ENCODE results near the gene SCAMP5.

The SCAMP5 gene

GRCh38 chr15:75049392-75049791 lies 54.0 kb downstream of the SCAMP5 start:
- WGBS: over 99% methylated on average over 11 of the region's 11 CpGs

GRCh38 chr15:75050283-75050682 lies 54.9 kb downstream of the SCAMP5 start:
- H2BK12ac ChIP-seq (ENCODE audit: low read length in 2 of 2): no peak overlapping the region
- H3K4me1 ChIP-seq (ENCODE audit: control insufficient read depth, insufficient read depth, low read depth, low read length): peaks cover 17% of the 10 kb centered on the region
- no peak overlapping the region for H2BK5ac ChIP-seq (ENCODE audit: low read depth, low read length, poor library complexity, severe bottlenecking)
- no peak overlapping the region for H4K91ac ChIP-seq (ENCODE audit: low read length)
- no peak overlapping the region for H4K8ac ChIP-seq (ENCODE audit: low read length)
- H3K4ac ChIP-seq (ENCODE audit: low read depth in 1 of 2, low read length in 2 of 2): no peak overlapping the region
- no peak overlapping the region for H2AFZ ChIP-seq (ENCODE audit: low read depth, low read length)
- no peak overlapping the region for H3K23ac ChIP-seq (ENCODE audit: low read length in 2 of 2)
- no peak overlapping the region for H2BK120ac ChIP-seq (ENCODE audit: low read depth, low read length)
- peaks cover 13 to 25% of the 10 kb centered on the region in 2 experiments for H3K36me3 ChIP-seq (ENCODE audit: control insufficient read depth in 1 of 2, insufficient read depth in 2 of 2, low read depth in 1 of 2, low read length in 2 of 2)
- H3K27me3 ChIP-seq (ENCODE audit: control insufficient read depth in 1 of 2, insufficient read depth in 1 of 2, low read length in 2 of 2): no peaks in the 10 kb centered on the region
- H2BK15ac ChIP-seq (ENCODE audit: low read depth, poor library complexity, severe bottlenecking): no peak overlapping the region
- no peak overlapping the region for H2AK5ac ChIP-seq (ENCODE audit: low read length, severe bottlenecking)
- no peak overlapping the region for H3K14ac ChIP-seq (ENCODE audit: low read length in 2 of 2)
- no peak overlapping the region for H3K4me2 ChIP-seq (ENCODE audit: low read length, poor library complexity, severe bottlenecking)
- H3K27ac ChIP-seq (ENCODE audit: low read length, poor library complexity, severe bottlenecking): no peak overlapping the region
- no peak overlapping the region for H3K18ac ChIP-seq (ENCODE audit: low read depth in 1 of 2, low read length in 2 of 2)
- no peak overlapping the region for H3K9ac ChIP-seq (ENCODE audit: low read length)
- no peak for DNase-seq
- H3K9me3 ChIP-seq (ENCODE audit: control insufficient read depth, low read length): no peaks in the 10 kb centered on the region
- peaks cover 6% of the 10 kb centered on the region for H3K79me1 ChIP-seq (replicated peaks; ENCODE audit: low read length, poor library complexity, severe bottlenecking)
- 96% methylated on average over 2 of the region's 2 CpGs for WGBS
- H3K4me3 ChIP-seq (ENCODE audit: insufficient read depth in 1 of 2, low read depth in 1 of 2, low read length in 2 of 2): no peak overlapping the region

More at GRCh38 chr15:75049392-75049791, 54.0 kb downstream of the SCAMP5 start:
- H3K27me3 ChIP-seq (ENCODE audit: control insufficient read depth in 1 of 2, insufficient read depth in 1 of 2, low read length in 2 of 2): no peaks in the 10 kb centered on the region
- no peak overlapping the region for H4K91ac ChIP-seq (ENCODE audit: low read length)
- no peak overlapping the region for H3K23ac ChIP-seq (ENCODE audit: low read length in 2 of 2)
- H2BK5ac ChIP-seq (ENCODE audit: low read depth, low read length, poor library complexity, severe bottlenecking): no peak overlapping the region
- peaks cover 20% of the 10 kb centered on the region for H3K4me1 ChIP-seq (ENCODE audit: control insufficient read depth, insufficient read depth, low read depth, low read length)
- no peak for DNase-seq
- peak overlapping the region; percentile 7 for H2BK120ac ChIP-seq (ENCODE audit: low read depth, low read length)
- H3K14ac ChIP-seq (ENCODE audit: low read length in 2 of 2): no peak overlapping the region
- no peaks in the 10 kb centered on the region for H3K9me3 ChIP-seq (ENCODE audit: control insufficient read depth, low read length)
- H3K9ac ChIP-seq (ENCODE audit: low read length): no peak overlapping the region
- no peak overlapping the region for H3K4me2 ChIP-seq (ENCODE audit: low read length, poor library complexity, severe bottlenecking)
- no peak overlapping the region for H3K4me3 ChIP-seq (ENCODE audit: insufficient read depth in 1 of 2, low read depth in 1 of 2, low read length in 2 of 2)
- no peak overlapping the region for H3K4ac ChIP-seq (ENCODE audit: low read depth in 1 of 2, low read length in 2 of 2)
- no peak overlapping the region for H2AFZ ChIP-seq (ENCODE audit: low read depth, low read length)
- H4K8ac ChIP-seq (ENCODE audit: low read length): no peak overlapping the region
- H2BK12ac ChIP-seq (ENCODE audit: low read length in 2 of 2): peak overlapping the region in 1 of 2 experiments; percentile 22
- H2BK15ac ChIP-seq (ENCODE audit: low read depth, poor library complexity, severe bottlenecking): peak overlapping the region; percentile 4
- H3K36me3 ChIP-seq (ENCODE audit: control insufficient read depth in 1 of 2, insufficient read depth in 2 of 2, low read depth in 1 of 2, low read length in 2 of 2): peaks cover 13 to 28% of the 10 kb centered on the region in 2 experiments
- H2AK5ac ChIP-seq (ENCODE audit: low read length, severe bottlenecking): no peak overlapping the region
- peaks cover 8% of the 10 kb centered on the region for H3K79me1 ChIP-seq (replicated peaks; ENCODE audit: low read length, poor library complexity, severe bottlenecking)
- no peak overlapping the region for H3K18ac ChIP-seq (ENCODE audit: low read depth in 1 of 2, low read length in 2 of 2)
- no peak overlapping the region for H3K27ac ChIP-seq (ENCODE audit: low read length, poor library complexity, severe bottlenecking)

- Histone ChIP-seq H2BK5ac (ENCODE audit: low read depth, low read length, poor library complexity, severe bottlenecking) (no peak overlapping the region), H3K27ac (ENCODE audit: low read length, poor library complexity, severe bottlenecking) (no peak overlapping the region), H3K4me2 (ENCODE audit: low read length, poor library complexity, severe bottlenecking) (no peak overlapping the region), H2BK12ac (ENCODE audit: low read length in 2 of 2) (no peak overlapping the region), H3K4ac (ENCODE audit: low read depth in 1 of 2, low read length in 2 of 2) (peak overlapping the region in 1 of 2 experiments; percentile 37), H3K14ac (ENCODE audit: low read length in 2 of 2) (no peak overlapping the region), H3K23ac (ENCODE audit: low read length in 2 of 2) (peak overlapping the region in 1 of 2 experiments; percentile 23), H3K4me1 (ENCODE audit: control insufficient read depth, insufficient read depth, low read depth, low read length) (peaks cover 17% of the 10 kb centered on the region), H4K91ac (ENCODE audit: low read length) (no peak overlapping the region), H2AFZ (ENCODE audit: low read depth, low read length) (no peak overlapping the region), H3K79me1 (replicated peaks; ENCODE audit: low read length, poor library complexity, severe bottlenecking) (peaks cover 6% of the 10 kb centered on the region), H2BK15ac (ENCODE audit: low read depth, poor library complexity, severe bottlenecking) (no peak overlapping the region), H3K18ac (ENCODE audit: low read depth in 1 of 2, low read length in 2 of 2) (no peak overlapping the region), H3K4me3 (ENCODE audit: insufficient read depth in 1 of 2, low read depth in 1 of 2, low read length in 2 of 2) (no peak overlapping the region), H3K27me3 (ENCODE audit: control insufficient read depth in 1 of 2, insufficient read depth in 1 of 2, low read length in 2 of 2) (no peaks in the 10 kb centered on the region), H3K36me3 (ENCODE audit: control insufficient read depth in 1 of 2, insufficient read depth in 2 of 2, low read depth in 1 of 2, low read length in 2 of 2) (peaks cover 13 to 25% of the 10 kb centered on the region in 2 experiments), H2AK5ac (ENCODE audit: low read length, severe bottlenecking) (no peak overlapping the region), H4K8ac (ENCODE audit: low read length) (no peak overlapping the region), H3K9me3 (ENCODE audit: control insufficient read depth, low read length) (no peaks in the 10 kb centered on the region), H3K9ac (ENCODE audit: low read length) (no peak overlapping the region), H2BK120ac (ENCODE audit: low read depth, low read length) (no peak overlapping the region)
- DNase-seq: no peak
- WGBS: 90% methylated on average over 5 of the region's 6 CpGs
Measured at GRCh38 chr15:75051191-75051608, 55.8 kb downstream of the SCAMP5 start.

GRCh38 chr15:75051711-75052110 lies 56.3 kb downstream of the SCAMP5 start:
- Histone ChIP-seq H3K4me1 (ENCODE audit: control insufficient read depth, insufficient read depth, low read depth, low read length) (peaks cover 15% of the 10 kb centered on the region), H3K18ac (ENCODE audit: low read depth in 1 of 2, low read length in 2 of 2) (no peak overlapping the region), H3K4me2 (ENCODE audit: low read length, poor library complexity, severe bottlenecking) (no peak overlapping the region), H2AFZ (ENCODE audit: low read depth, low read length) (no peak overlapping the region), H3K4me3 (ENCODE audit: insufficient read depth in 1 of 2, low read depth in 1 of 2, low read length in 2 of 2) (no peak overlapping the region), H3K27me3 (ENCODE audit: control insufficient read depth in 1 of 2, insufficient read depth in 1 of 2, low read length in 2 of 2) (no peaks in the 10 kb centered on the region), H3K14ac (ENCODE audit: low read length in 2 of 2) (no peak overlapping the region), H3K9me3 (ENCODE audit: control insufficient read depth, low read length) (no peaks in the 10 kb centered on the region), H2BK5ac (ENCODE audit: low read depth, low read length, poor library complexity, severe bottlenecking) (no peak overlapping the region), H4K91ac (ENCODE audit: low read length) (peak overlapping the region; percentile 43), H4K8ac (ENCODE audit: low read length) (no peak overlapping the region), H3K9ac (ENCODE audit: low read length) (no peak overlapping the region), H2BK12ac (ENCODE audit: low read length in 2 of 2) (peak overlapping the region in 1 of 2 experiments; percentile 51), H3K79me1 (replicated peaks; ENCODE audit: low read length, poor library complexity, severe bottlenecking) (peaks cover 6% of the 10 kb centered on the region), H2BK15ac (ENCODE audit: low read depth, poor library complexity, severe bottlenecking) (no peak overlapping the region), H3K27ac (ENCODE audit: low read length, poor library complexity, severe bottlenecking) (no peak overlapping the region), H2BK120ac (ENCODE audit: low read depth, low read length) (no peak overlapping the region), H3K23ac (ENCODE audit: low read length in 2 of 2) (no peak overlapping the region), H3K36me3 (ENCODE audit: control insufficient read depth in 1 of 2, insufficient read depth in 2 of 2, low read depth in 1 of 2, low read length in 2 of 2) (peaks cover 13 to 25% of the 10 kb centered on the region in 2 experiments), H3K4ac (ENCODE audit: low read depth in 1 of 2, low read length in 2 of 2) (no peak overlapping the region), H2AK5ac (ENCODE audit: low read length, severe bottlenecking) (no peak overlapping the region)
- 97% methylated on average over 4 of the region's 4 CpGs for WGBS
- DNase-seq: no peak

Data from mesenchymal stem cell (in vitro differentiated cells and primary cell).